Measurements from ENCODE around the gene AKAP10. TPM values are rescaled to one million over a fixed set of nuclear protein-coding genes. Genes with fewer than 3 reads are reported as not detected.
A peak's percentile ranks its signal among the peaks of the same experiment; 100 is the strongest.
"Not testable (repeated sequence)": the region's sequence is repeated elsewhere in the genome, so short reads cannot be mapped to it uniquely, and the experiment has no call there.

The AKAP10 gene
- total RNA-seq (10 to 100 TPM; 11.1 to 16.8 (median 12.9) TPM), polyA plus RNA-seq (10 to 100 TPM in 1 of 3 donors, 1 to 10 TPM in 2; 4.2 to 10.7 (median 4.8) TPM)
- long read RNA-seq, donor 1, full-length matches to known transcripts = 7 of 9 reads
- long read RNA-seq, donor 1, partial matches to known transcripts = 0 of 9 reads
- long read RNA-seq, donor 1, other reads (novel, unspliced or antisense) = 2 of 9 reads
- long read RNA-seq, donor 2, full-length matches to known transcripts = 7 of 19 reads
- long read RNA-seq, donor 2, partial matches to known transcripts = 4 of 19 reads
- long read RNA-seq, donor 2, other reads (novel, unspliced or antisense) = 8 of 19 reads

- H3K27ac ChIP-seq = peak within 1 kb of the TSS; percentile 94
- H3K9me3 ChIP-seq = no peaks in the 10 kb centered on the region
- WGBS, 3 donors = 0 to 1% (median 0%) methylated on average over 68 to 75 of the region's 75 CpGs
- no peak for TF ChIP-seq CTCF (IDR thresholded peaks at IDR 0.05)
- H3K27me3 ChIP-seq (ENCODE audit: insufficient read depth in 3 of 3, low read length in 2 of 3) = no peaks in the 10 kb centered on the region
- peak within 1 kb of the TSS; percentile 96 for H3K4me3 ChIP-seq
- peaks cover 0 to 4% of the 10 kb centered on the region in 2 donors for H3K36me3 ChIP-seq (ENCODE audit: insufficient read depth in 1 of 2, low read depth in 1 of 2)
- intact Hi-C loops (cut with DNase I) = no loop called here
- peak; percentile 94 to 97 for DNase-seq
- peaks cover 20% of the 10 kb centered on the region for H3K4me1 ChIP-seq
- peak; percentile 97 to 99 (median 98) for ATAC-seq
These were observed at the start of gene AKAP10 for GRCh38 chr17:19977293-19978208. Gene AKAP10 (minus strand): TSS chr17:19977828. CDS start chr17:19977679, 149 bp downstream.

GRCh38 chr17:20026960-20027359, 49.3 kb upstream of the AKAP10 start:
- H3K9me3 ChIP-seq = no peaks in the 10 kb centered on the region
- no peak overlapping the region for H3K4me3 ChIP-seq
- H3K27me3 ChIP-seq (ENCODE audit: insufficient read depth in 3 of 3, low read length in 2 of 3) = no peaks in the 10 kb centered on the region
- H3K27ac ChIP-seq = no peak overlapping the region
- ATAC-seq = no peak
- TF ChIP-seq CTCF (IDR thresholded peaks at IDR 0.05) = no peak
- no peak for DNase-seq
- H3K36me3 ChIP-seq (ENCODE audit: insufficient read depth in 1 of 2, low read depth in 1 of 2) = no peaks in the 10 kb centered on the region
- intact Hi-C loops (cut with DNase I) = no loop called here
- H3K4me1 ChIP-seq = no peaks in the 10 kb centered on the region

- TF ChIP-seq CTCF (IDR thresholded peaks at IDR 0.05) = no peak
- 70 to 79% (median 76%) methylated on average over 4 of the region's 4 CpGs for WGBS, 3 donors
- no peaks in the 10 kb centered on the region for H3K27me3 ChIP-seq (ENCODE audit: insufficient read depth in 3 of 3, low read length in 2 of 3)
- H3K27ac ChIP-seq = no peak overlapping the region
- H3K4me1 ChIP-seq = no peaks in the 10 kb centered on the region
- ATAC-seq (no peak), DNase-seq (no peak)
- no peaks in the 10 kb centered on the region for H3K9me3 ChIP-seq
- intact Hi-C loops (cut with DNase I) = no loop called here
- H3K4me3 ChIP-seq = no peak overlapping the region
- no peaks in the 10 kb centered on the region for H3K36me3 ChIP-seq (ENCODE audit: insufficient read depth in 1 of 2, low read depth in 1 of 2)
These were observed 45.1 kb upstream of the AKAP10 start for GRCh38 chr17:20022701-20023100.

- H3K36me3 ChIP-seq (ENCODE audit: insufficient read depth in 1 of 2, low read depth in 1 of 2); H3K4me3 ChIP-seq; DNase-seq; ATAC-seq; H3K27ac ChIP-seq; intact Hi-C loops (cut with DNase I); H3K9me3 ChIP-seq; H3K4me1 ChIP-seq: not testable (repeated sequence)
- peaks cover 0 to 27% (median 4%) of the 10 kb centered on the region in 3 donors for H3K27me3 ChIP-seq (ENCODE audit: insufficient read depth in 3 of 3, low read length in 2 of 3)
- 93 to 96% (median 95%) methylated on average over 25 to 32 of the region's 32 CpGs for WGBS, 3 donors
These were observed 38.9 kb upstream of the AKAP10 start for GRCh38 chr17:20016475-20016992.

- Histone ChIP-seq H3K27me3 (ENCODE audit: insufficient read depth in 3 of 3, low read length in 2 of 3) (peaks cover 0 to 53% (median 7%) of the 10 kb centered on the region in 3 donors), H3K36me3 (ENCODE audit: insufficient read depth in 1 of 2, low read depth in 1 of 2) (no peaks in the 10 kb centered on the region), H3K4me3 (no peak overlapping the region), H3K27ac (no peak overlapping the region), H3K4me1 (peaks cover 4% of the 10 kb centered on the region), H3K9me3 (no peaks in the 10 kb centered on the region)
- intact Hi-C loops (cut with DNase I) = no loop called here
- DNase-seq (no peak), ATAC-seq (no peak)
- WGBS, 3 donors = 78 to 85% (median 82%) methylated on average over 2 of the region's 2 CpGs
- no peak for TF ChIP-seq CTCF (IDR thresholded peaks at IDR 0.05)
These were observed 34.4 kb upstream of the AKAP10 start for GRCh38 chr17:20012017-20012536.
